DND-41 (cell line): ENCODE data around the gene TRMT10A.

Source experiments
- CTCF ChIP-seq: IDR thresholded peaks from 2 replicates; pipeline ENCODE4 v1.5.1; 2012; ENCODE audit warnings: borderline replicate concordance, low read length, moderate library complexity, mild to moderate bottlenecking; ENCODE audit not compliant: poor library complexity, severe bottlenecking; ENCODE audit errors: extremely low read depth
- EZH2 ChIP-seq: IDR thresholded peaks from 3 replicates; pipeline ENCODE4 v1.6.1; 2012; ENCODE audit warnings: borderline replicate concordance, low read depth, mild to moderate bottlenecking, moderate library complexity, low read length, inconsistent platforms; ENCODE audit not compliant: severe bottlenecking

GRCh38 chr4:99608417-99608816, 44.6 kb upstream of the TRMT10A start:
- TF ChIP-seq CTCF (no peak), EZH2 (no peak)
